Stimulated activated CD4-positive, alpha-beta T cell treated with anti-CD3 and anti-CD28 coated beads, TNF-alpha, amount 100 ng/mL, for 24 hours (primary cell): Measurements from ENCODE around the gene GSG1L.

ENCODE experiments used
- DNase-seq, 3 experiments: peaks; one replicate each; pipeline ENCODE4 v3.0.0-alpha.2; 2020; ENCODE audit warnings: low read depth in 3 of 3

GSG1L gene

GRCh38 chr16:28091656-28092055 lies 28.1 kb upstream of the GSG1L start:
- no peak for DNase-seq

GRCh38 chr16:28090646-28091377 lies 27.3 kb upstream of the GSG1L start:
- no peak for DNase-seq

- DNase-seq, result no peak
These were observed 26.5 kb upstream of the GSG1L start for GRCh38 chr16:28089992-28090365.

GRCh38 chr16:28089205-28089991 lies 25.9 kb upstream of the GSG1L start:
- DNase-seq, result no peak

GRCh38 chr16:28087675-28088300 lies 24.3 kb upstream of the GSG1L start:
- DNase-seq, result no peak

- no peak for DNase-seq
These were observed 23.7 kb upstream of the GSG1L start for GRCh38 chr16:28087140-28087660.

GRCh38 chr16:28086186-28087139 lies 22.9 kb upstream of the GSG1L start:
- no peak for DNase-seq

- no peak for DNase-seq
These were observed 22.1 kb upstream of the GSG1L start for GRCh38 chr16:28085389-28086171.

- DNase-seq, result no peak
These were observed 20.7 kb upstream of the GSG1L start for GRCh38 chr16:28084209-28084608.

- no peak for DNase-seq
These were observed 19.1 kb upstream of the GSG1L start for GRCh38 chr16:28082624-28083023.

- no peak for DNase-seq
These were observed 18.0 kb upstream of the GSG1L start for GRCh38 chr16:28081391-28081968.

GRCh38 chr16:28078261-28078660 lies 14.7 kb upstream of the GSG1L start:
- DNase-seq, result no peak

- DNase-seq, result no peak
These were observed 10.3 kb upstream of the GSG1L start for GRCh38 chr16:28073836-28074235.

GRCh38 chr16:28072087-28072486 lies 8.6 kb upstream of the GSG1L start:
- no peak for DNase-seq

- DNase-seq, result no peak
These were observed 6.7 kb upstream of the GSG1L start for GRCh38 chr16:28069971-28070794.

- DNase-seq, result no peak
These were observed 5.5 kb upstream of the GSG1L start for GRCh38 chr16:28068976-28069375.

GRCh38 chr16:28067604-28068379 lies 4.3 kb upstream of the GSG1L start:
- DNase-seq, result no peak

GRCh38 chr16:28064706-28065249 lies 1.3 kb upstream of the GSG1L start:
- no peak for DNase-seq
